Articular chondrocyte of knee joint (primary cell): ENCODE data around the gene RAPGEF3. TPM values are rescaled to one million over a fixed set of nuclear protein-coding genes. Genes with fewer than 3 reads are reported as not detected.

Experiments used
- total RNA-seq: library from RNA; depleted of rRNA; stranded (reverse); fragments of >200 nt; gene quantifications from 2 replicates; pipeline ENCODE4 v1.2.3, GENCODE V29; 2012

Gene RAPGEF3, protein sequence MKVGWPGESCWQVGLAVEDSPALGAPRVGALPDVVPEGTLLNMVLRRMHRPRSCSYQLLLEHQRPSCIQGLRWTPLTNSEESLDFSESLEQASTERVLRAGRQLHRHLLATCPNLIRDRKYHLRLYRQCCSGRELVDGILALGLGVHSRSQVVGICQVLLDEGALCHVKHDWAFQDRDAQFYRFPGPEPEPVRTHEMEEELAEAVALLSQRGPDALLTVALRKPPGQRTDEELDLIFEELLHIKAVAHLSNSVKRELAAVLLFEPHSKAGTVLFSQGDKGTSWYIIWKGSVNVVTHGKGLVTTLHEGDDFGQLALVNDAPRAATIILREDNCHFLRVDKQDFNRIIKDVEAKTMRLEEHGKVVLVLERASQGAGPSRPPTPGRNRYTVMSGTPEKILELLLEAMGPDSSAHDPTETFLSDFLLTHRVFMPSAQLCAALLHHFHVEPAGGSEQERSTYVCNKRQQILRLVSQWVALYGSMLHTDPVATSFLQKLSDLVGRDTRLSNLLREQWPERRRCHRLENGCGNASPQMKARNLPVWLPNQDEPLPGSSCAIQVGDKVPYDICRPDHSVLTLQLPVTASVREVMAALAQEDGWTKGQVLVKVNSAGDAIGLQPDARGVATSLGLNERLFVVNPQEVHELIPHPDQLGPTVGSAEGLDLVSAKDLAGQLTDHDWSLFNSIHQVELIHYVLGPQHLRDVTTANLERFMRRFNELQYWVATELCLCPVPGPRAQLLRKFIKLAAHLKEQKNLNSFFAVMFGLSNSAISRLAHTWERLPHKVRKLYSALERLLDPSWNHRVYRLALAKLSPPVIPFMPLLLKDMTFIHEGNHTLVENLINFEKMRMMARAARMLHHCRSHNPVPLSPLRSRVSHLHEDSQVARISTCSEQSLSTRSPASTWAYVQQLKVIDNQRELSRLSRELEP
- 14.2 and 18.6 TPM in 2 replicates for total RNA-seq

DNA sequence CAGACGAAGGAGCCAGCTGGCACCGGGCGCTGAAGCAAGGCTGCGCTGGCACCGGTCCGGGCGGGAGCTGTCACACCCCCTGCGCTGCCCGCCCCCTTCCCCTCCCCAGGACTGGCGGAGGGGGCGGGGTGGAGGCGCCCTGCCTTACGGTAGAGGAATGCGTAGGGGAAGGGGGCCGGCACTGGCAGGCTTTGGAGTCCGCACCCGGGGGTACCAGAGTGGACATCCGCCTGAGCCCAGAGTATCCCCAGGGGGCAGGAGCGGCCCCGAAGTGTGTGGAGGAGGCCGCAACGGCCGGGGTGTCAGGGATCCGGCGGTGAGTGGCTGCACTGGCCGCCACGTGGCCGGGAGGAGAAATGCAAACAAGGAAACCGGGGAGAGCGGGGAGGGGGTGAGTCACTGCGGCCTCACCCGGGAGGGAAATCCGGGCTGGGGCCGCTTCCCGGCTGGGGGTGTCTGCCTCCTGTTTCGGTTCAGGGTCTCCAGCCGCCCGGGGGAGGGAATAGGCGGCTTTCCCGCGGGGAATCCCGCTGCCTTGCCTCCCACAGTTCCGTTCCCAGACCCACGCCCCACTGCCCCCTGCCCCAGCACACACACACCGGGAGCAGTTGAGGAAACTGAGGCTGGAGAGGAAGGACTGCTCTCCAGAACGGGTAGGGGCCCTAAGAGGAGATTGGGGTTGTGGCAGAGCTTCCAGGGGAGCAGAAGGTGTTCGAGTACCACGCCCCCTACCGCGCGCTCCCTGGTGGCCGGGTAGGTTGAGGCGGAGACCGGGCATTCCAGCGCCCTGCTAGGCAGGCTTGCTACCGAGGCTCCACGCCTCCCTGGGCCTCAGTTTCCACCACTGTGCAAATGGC lies at the start of gene RAPGEF3:
TSS of gene RAPGEF3 (minus strand) at position 47 of the 857 bp plus-strand sequence. CDS start 324 bp downstream, outside the sequence.

DNA sequence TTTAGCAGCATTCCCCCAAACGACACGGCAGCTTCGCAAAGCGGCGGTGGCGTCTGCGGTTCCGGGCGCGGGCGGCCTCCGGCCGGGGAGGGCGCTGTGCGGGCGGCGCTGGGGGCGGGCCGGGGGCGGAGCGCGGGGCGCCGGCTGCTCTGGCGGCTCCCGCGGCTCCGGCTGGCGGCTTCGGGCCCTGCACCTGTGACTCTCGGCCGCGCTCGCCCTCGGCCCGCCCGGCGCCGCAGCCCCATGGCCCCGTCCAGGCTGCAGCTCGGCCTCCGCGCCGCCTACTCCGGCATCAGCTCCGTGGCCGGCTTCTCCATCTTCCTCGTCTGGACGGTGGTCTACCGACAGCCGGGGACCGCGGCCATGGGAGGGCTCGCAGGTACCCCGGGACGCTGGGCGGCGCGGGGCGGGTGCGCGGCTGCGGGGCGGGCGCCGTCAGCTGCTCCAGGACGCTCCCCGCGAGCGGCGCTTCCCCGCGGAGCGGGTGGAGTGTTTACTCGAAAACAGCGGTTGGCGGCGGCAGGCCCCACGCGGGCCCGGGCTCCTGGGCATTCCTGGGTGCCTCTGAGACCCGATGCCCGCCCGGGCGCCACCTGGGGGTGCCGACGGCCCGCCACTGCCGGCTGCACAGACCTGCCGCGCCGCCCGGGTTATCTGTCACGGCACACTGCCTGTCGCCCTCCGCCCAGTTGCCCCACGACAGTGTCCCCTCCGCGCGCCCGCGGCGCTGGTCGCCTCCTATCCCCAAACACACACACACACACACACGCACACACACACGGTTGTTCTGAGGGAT lies 14.6 kb upstream of the RAPGEF3 start, which contains the start of gene SLC48A1:
TSS of gene SLC48A1 (plus strand) at position 177 of the 796 bp plus-strand sequence. CDS start at position 244, 67 bp downstream.

DNA sequence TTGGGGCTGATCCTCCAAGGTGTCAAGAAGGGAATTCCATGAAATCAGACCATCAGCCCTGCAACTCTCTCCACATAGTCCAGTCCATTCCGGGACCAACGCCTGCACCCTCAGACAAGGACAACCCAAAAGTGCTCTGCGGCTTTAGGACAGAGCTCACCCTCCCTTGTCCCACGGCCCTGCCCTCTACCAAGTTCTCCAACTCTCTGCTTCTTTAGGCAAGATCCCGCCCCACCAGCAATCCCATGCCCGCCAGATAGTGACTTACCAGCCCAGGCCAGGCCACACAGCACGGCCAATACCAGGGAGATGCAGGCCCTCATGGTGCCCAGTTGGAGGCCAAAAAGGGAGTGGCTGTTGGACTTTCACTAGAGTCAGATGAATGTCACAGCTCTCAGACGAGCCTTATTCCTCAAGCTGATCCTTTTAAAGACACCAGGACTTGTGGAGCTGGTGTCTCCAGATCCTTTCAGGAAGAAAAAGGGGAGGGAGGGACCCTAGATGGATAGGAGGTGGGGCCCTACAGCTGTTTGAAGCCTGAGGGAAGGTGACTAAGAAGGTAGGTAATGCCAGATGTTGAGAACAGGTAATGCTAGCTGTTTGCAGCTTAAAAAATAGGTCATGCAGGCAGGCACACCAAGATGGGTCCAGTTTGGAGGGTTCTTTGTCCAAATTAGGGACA lies 33.4 kb downstream of the RAPGEF3 start, which contains the start of gene ENDOU:
TSS of gene ENDOU (minus strand) at position 400 of the 682 bp plus-strand sequence. CDS start at position 323, 77 bp downstream.

DNA sequence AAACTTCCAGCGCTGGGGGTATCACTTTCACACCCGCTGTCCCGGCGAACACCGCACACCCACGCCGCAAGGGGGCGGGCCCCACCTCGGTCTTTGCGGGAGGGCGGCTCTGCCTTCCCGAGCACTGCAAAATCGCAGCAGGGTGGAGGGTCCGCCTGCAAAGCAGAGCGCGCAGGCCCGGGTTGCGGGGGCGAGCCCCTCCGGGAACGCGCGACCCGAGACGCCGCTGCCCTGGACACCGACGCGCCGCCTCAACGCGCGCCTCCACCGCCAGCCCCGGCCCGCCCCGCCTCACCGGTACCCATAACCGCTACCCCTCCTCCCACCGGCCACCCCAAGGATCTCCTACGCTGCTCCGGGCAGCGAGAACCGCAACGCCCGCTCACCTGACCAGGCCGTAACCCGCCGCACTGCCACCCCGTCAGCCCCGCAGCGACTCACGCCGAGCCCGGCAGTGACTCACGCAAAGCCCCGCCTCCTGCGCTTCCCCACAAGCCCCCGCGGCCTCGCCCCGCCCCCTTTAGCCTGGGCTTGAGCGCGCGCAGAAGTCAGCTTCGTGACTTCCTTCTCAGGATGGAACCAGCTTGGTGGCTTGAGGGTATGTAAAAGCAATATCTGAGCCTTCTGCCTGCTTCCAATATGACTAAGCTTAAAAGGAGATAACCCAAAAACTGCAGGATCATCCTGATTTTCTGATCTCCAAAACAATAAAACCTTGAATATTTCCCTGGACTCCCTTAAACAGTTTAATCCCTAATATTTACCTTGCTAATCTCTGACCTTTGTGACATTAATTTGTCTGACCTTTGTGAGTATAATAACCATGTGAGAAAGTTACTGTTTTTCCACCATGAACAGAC lies 52.9 kb downstream of the RAPGEF3 start, which contains the start of gene RPAP3:
TSS of gene RPAP3 (minus strand) at position 465 of the 860 bp plus-strand sequence. CDS start 3,190 bp downstream, outside the sequence.

Other genes with a start within 250 kb of the RAPGEF3 start
- gene RPAP3, start 52.9 kb downstream of the RAPGEF3 start, total RNA-seq: 21.6 and 21.7 TPM in 2 replicates
- gene ENDOU, start 33.4 kb downstream of the RAPGEF3 start, total RNA-seq: 0.11 and 0.78 TPM in 2 replicates
- gene SLC48A1, start 14.4 kb upstream of the RAPGEF3 start, total RNA-seq: 25.3 and 28.1 TPM in 2 replicates
- 36.3 and 49.0 TPM in 2 replicates for gene HDAC7, start 61.0 kb upstream of the RAPGEF3 start, total RNA-seq
- 18.9 and 19.1 TPM in 2 replicates for gene VDR, start 146.1 kb upstream of the RAPGEF3 start, total RNA-seq
- gene TMEM106C, start 204.7 kb upstream of the RAPGEF3 start, total RNA-seq: 79.4 and 89.9 TPM in 2 replicates
- gene COL2A1, start 245.6 kb upstream of the RAPGEF3 start, total RNA-seq: 3.2 and 3.5 TPM in 2 replicates